ENCODE results near the gene STK11.

DNA sequence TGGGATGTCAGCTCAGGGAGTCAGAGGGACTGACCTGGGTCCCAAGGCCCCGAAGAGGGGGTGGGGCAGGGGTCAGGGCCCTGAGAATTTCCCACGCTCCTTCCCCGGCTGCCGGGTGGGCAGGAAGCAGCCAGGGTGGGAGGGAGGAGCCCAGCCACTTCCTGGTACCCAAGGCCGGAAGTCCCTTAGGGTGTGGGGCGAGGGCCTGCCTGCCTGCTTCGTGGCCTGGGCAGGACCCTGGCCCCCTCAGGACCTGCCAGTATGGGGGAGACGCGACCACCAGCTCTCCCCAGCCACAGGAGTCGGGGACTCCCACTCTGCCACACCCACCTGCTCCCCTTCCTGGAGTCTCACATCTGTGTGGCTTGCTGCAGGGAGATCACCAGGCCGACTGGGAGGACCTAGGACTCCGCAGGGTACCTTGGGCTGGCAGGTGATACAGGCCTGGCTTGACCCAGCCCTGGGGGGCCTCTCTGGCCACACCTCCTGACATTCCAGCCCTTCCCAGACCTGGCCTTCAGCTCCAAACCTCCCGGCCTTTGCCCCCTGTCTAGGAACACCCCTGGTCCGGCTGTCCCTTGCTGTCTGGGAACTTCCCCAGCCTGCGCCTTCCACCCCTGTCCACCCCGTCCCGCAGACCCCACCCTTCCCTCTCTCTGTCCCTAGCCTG lies 53.8 kb downstream of the STK11 start:
- TF ChIP-seq, protein P1, sequence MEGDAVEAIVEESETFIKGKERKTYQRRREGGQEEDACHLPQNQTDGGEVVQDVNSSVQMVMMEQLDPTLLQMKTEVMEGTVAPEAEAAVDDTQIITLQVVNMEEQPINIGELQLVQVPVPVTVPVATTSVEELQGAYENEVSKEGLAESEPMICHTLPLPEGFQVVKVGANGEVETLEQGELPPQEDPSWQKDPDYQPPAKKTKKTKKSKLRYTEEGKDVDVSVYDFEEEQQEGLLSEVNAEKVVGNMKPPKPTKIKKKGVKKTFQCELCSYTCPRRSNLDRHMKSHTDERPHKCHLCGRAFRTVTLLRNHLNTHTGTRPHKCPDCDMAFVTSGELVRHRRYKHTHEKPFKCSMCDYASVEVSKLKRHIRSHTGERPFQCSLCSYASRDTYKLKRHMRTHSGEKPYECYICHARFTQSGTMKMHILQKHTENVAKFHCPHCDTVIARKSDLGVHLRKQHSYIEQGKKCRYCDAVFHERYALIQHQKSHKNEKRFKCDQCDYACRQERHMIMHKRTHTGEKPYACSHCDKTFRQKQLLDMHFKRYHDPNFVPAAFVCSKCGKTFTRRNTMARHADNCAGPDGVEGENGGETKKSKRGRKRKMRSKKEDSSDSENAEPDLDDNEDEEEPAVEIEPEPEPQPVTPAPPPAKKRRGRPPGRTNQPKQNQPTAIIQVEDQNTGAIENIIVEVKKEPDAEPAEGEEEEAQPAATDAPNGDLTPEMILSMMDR (conservative IDR thresholded peaks at IDR 0.05; ENCODE audit: low read length): no peak
- TF ChIP-seq EZH2phosphoT487 (IDR thresholded peaks at IDR 0.05; ENCODE audit: borderline replicate concordance): no peak

All from Loucy (cell line).